Measurements from ENCODE around the gene NENF. TPM values are rescaled to one million over a fixed set of nuclear protein-coding genes. Genes with fewer than 3 reads are reported as not detected.

Gene NENF
- polyA plus RNA-seq, 1 of the 3 experiments (the other 2 are of a cell fraction), result 78.7 TPM

DNA sequence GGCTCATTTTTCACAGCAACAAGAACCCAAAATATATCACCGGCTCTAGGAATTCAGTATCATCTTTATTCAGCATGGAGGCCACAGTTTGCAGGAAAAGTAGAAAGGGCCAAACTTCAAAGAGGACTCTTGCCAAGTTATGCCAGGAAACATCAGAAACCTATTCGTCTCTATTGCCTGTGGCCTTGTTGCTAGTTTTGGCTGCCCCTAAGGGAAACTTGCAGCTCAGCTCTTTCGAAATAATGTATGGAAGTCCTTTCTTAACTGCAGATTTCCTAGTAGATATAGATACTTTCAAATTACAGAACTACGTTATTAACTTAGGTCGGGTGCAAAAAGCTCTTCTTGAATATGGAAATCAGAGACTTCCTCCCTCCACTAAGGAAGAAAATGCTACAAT lies 4.2 kb upstream of the NENF start:
- Histone ChIP-seq H3K79me2 (ENCODE audit: insufficient read depth) (peaks cover 5% of the 10 kb centered on the region; the same call in 1 of the 2 replicates), H3K9me2 (no peaks in the 10 kb centered on the region), H3K9ac (no peak overlapping the region), H2AFZ (ENCODE audit: low read depth) (no peak overlapping the region), H3K4me1 (ENCODE audit: control insufficient read depth in 1 of 2, insufficient read depth in 2 of 2, low read depth in 1 of 2, low read length in 1 of 2) (peaks cover 0 to 5% of the 10 kb centered on the region in 2 experiments; a peak in 1 of 4 replicates), H3K36me3 (replicated peaks in 1 of 2; ENCODE audit: control insufficient read depth in 1 of 2, insufficient read depth in 2 of 2, low read length in 1 of 2) (no peaks in the 10 kb centered on the region), H3K9me3 (no peaks in the 10 kb centered on the region), H3K27me3 (ENCODE audit: insufficient read depth) (no peaks in the 10 kb centered on the region), H4K20me1 (ENCODE audit: insufficient read depth) (no peaks in the 10 kb centered on the region), H3K4me3 (ENCODE audit: low read depth in 2 of 2, low read length in 1 of 2) (no peak overlapping the region), H3K4me2 (no peak overlapping the region), H3F3A (replicated peaks; ENCODE audit: insufficient read depth) (peaks cover 3% of the 10 kb centered on the region), H3K27ac (ENCODE audit: low read depth in 2 of 2, low read length in 1 of 2) (no peak overlapping the region)
- TF ChIP-seq RFX5 (IDR thresholded peaks at IDR 0.05; ENCODE audit: low read length), result no peak
- TF ChIP-seq NFIC (IDR thresholded peaks at IDR 0.05; ENCODE audit: borderline replicate concordance), result no peak
- TF ChIP-seq TCF12 (IDR thresholded peaks at IDR 0.05), result no peak
- TF ChIP-seq, protein P1, sequence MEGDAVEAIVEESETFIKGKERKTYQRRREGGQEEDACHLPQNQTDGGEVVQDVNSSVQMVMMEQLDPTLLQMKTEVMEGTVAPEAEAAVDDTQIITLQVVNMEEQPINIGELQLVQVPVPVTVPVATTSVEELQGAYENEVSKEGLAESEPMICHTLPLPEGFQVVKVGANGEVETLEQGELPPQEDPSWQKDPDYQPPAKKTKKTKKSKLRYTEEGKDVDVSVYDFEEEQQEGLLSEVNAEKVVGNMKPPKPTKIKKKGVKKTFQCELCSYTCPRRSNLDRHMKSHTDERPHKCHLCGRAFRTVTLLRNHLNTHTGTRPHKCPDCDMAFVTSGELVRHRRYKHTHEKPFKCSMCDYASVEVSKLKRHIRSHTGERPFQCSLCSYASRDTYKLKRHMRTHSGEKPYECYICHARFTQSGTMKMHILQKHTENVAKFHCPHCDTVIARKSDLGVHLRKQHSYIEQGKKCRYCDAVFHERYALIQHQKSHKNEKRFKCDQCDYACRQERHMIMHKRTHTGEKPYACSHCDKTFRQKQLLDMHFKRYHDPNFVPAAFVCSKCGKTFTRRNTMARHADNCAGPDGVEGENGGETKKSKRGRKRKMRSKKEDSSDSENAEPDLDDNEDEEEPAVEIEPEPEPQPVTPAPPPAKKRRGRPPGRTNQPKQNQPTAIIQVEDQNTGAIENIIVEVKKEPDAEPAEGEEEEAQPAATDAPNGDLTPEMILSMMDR (IDR thresholded peaks at IDR 0.05), result no peak
- TF ChIP-seq YY1 (IDR thresholded peaks at IDR 0.05; ENCODE audit: low read depth), result no peak
- no peak for TF ChIP-seq ELF1 (IDR thresholded peaks at IDR 0.05)
- no peak for TF ChIP-seq GATA2 (CRISPR knock-in tag; IDR thresholded peaks at IDR 0.05)
- TF ChIP-seq EZH2phosphoT487 (IDR thresholded peaks at IDR 0.05; ENCODE audit: borderline replicate concordance, low read depth), result no peak
- no peak for TF ChIP-seq JUND (IDR thresholded peaks at IDR 0.05)
- no peak for TF ChIP-seq NRF1 (IDR thresholded peaks at IDR 0.05; ENCODE audit: low read depth, low read length)
- no peak for TF ChIP-seq TAF1 (IDR thresholded peaks at IDR 0.05; ENCODE audit: borderline replicate concordance, low read depth, low read length)
- ChIA-PET POLR2A (interaction anchor here (0.6 kb wide), 1 partner anchor 366 kb away, joined by 3 read pairs; no protein-coding TSS in a partner anchor), CTCF (interaction anchor here (1.9 kb wide), 1 partner anchor 27 kb away, joined by 10 read pairs; no protein-coding TSS in a partner anchor)
- DNase-seq, result no peak
- WGBS (ENCODE audit: low lambda C conversion rate), result 81% methylated on average over 5 of the region's 5 CpGs

DNA sequence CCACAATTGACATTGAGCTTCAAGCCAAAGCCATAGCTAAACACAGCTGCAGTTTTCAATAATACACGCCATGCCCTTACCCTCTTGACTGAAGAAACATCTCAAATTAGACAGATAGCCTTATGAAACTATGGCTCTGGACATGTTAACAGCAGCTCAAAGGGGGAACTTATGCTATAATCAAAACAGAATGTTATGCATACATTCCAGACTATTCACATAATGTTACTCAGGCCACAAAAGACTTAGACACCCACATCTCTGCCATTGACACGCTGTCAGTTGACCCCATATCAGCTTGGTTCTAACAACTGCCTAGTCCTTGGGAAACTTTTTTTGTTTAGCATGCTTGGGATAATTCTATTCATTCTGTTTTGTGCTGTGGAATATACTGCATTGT lies 2.3 kb upstream of the NENF start:
- H4K20me1 ChIP-seq (ENCODE audit: insufficient read depth), result no peaks in the 10 kb centered on the region
- no peak overlapping the region for H3K27ac ChIP-seq (ENCODE audit: low read depth in 2 of 2, low read length in 1 of 2)
- H3K4me1 ChIP-seq (ENCODE audit: control insufficient read depth in 1 of 2, insufficient read depth in 2 of 2, low read depth in 1 of 2, low read length in 1 of 2), result peaks cover 0 to 14% of the 10 kb centered on the region in 2 experiments; a peak in 1 of 4 replicates
- 87% methylated on average over 2 of the region's 2 CpGs for WGBS (ENCODE audit: low lambda C conversion rate)
- no peaks in the 10 kb centered on the region for H3K36me3 ChIP-seq (replicated peaks in 1 of 2; ENCODE audit: control insufficient read depth in 1 of 2, insufficient read depth in 2 of 2, low read length in 1 of 2)
- POLR2A ChIA-PET, result no interaction called here
- peaks cover 3% of the 10 kb centered on the region for H3F3A ChIP-seq (replicated peaks; ENCODE audit: insufficient read depth)
- CTCF ChIA-PET, result interaction anchor here (0.7 to 2.0 kb wide), 2 partner anchors 25 to 780 kb away, joined by 3 to 17 read pairs; no protein-coding TSS in a partner anchor
- no peaks in the 10 kb centered on the region for H3K9me3 ChIP-seq
- H3K4me3 ChIP-seq (ENCODE audit: low read depth in 2 of 2, low read length in 1 of 2), result no peak overlapping the region
- no peaks in the 10 kb centered on the region for H3K27me3 ChIP-seq (ENCODE audit: insufficient read depth)
- no peak overlapping the region for H2AFZ ChIP-seq (ENCODE audit: low read depth)
- H3K9ac ChIP-seq, result no peak overlapping the region
- H3K79me2 ChIP-seq (ENCODE audit: insufficient read depth), result peaks cover 8% of the 10 kb centered on the region
- no peak overlapping the region for H3K4me2 ChIP-seq
- H3K9me2 ChIP-seq, result no peaks in the 10 kb centered on the region
- no peak for TF ChIP-seq SIN3A (IDR thresholded peaks at IDR 0.05; ENCODE audit: borderline replicate concordance, low read depth, low read length)
- no peak for TF ChIP-seq RCOR1 (IDR thresholded peaks at IDR 0.05; ENCODE audit: low read length)
- TF ChIP-seq NFIC (IDR thresholded peaks at IDR 0.05; ENCODE audit: borderline replicate concordance), result no peak
- TF ChIP-seq YY1 (IDR thresholded peaks at IDR 0.05; ENCODE audit: low read depth), result no peak
- no peak for TF ChIP-seq GABPA (IDR thresholded peaks at IDR 0.05; ENCODE audit: low read depth)
- TF ChIP-seq RFX5 (IDR thresholded peaks at IDR 0.05; ENCODE audit: low read length), result no peak
- TF ChIP-seq NRF1 (IDR thresholded peaks at IDR 0.05; ENCODE audit: low read depth, low read length), result no peak
- TF ChIP-seq FOSL2 (IDR thresholded peaks at IDR 0.05; ENCODE audit: borderline replicate concordance, low read depth), result no peak
- no peak for TF ChIP-seq EZH2phosphoT487 (IDR thresholded peaks at IDR 0.05; ENCODE audit: borderline replicate concordance, low read depth)
- TF ChIP-seq, protein P2, sequence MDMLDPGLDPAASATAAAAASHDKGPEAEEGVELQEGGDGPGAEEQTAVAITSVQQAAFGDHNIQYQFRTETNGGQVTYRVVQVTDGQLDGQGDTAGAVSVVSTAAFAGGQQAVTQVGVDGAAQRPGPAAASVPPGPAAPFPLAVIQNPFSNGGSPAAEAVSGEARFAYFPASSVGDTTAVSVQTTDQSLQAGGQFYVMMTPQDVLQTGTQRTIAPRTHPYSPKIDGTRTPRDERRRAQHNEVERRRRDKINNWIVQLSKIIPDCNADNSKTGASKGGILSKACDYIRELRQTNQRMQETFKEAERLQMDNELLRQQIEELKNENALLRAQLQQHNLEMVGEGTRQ (IDR thresholded peaks at IDR 0.05; ENCODE audit: borderline replicate concordance, low read depth, low read length), result no peak
- TF ChIP-seq, protein P3, sequence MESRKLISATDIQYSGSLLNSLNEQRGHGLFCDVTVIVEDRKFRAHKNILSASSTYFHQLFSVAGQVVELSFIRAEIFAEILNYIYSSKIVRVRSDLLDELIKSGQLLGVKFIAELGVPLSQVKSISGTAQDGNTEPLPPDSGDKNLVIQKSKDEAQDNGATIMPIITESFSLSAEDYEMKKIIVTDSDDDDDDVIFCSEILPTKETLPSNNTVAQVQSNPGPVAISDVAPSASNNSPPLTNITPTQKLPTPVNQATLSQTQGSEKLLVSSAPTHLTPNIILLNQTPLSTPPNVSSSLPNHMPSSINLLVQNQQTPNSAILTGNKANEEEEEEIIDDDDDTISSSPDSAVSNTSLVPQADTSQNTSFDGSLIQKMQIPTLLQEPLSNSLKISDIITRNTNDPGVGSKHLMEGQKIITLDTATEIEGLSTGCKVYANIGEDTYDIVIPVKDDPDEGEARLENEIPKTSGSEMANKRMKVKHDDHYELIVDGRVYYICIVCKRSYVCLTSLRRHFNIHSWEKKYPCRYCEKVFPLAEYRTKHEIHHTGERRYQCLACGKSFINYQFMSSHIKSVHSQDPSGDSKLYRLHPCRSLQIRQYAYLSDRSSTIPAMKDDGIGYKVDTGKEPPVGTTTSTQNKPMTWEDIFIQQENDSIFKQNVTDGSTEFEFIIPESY (IDR thresholded peaks at IDR 0.05; ENCODE audit: borderline replicate concordance, low read depth), result no peak
- TF ChIP-seq FOXM1 (IDR thresholded peaks at IDR 0.05; ENCODE audit: low read depth), result no peak
- TF ChIP-seq CHD2 (IDR thresholded peaks at IDR 0.05; ENCODE audit: low read length, partially characterized antibody), result no peak
- TF ChIP-seq RAD21 (IDR thresholded peaks at IDR 0.05; ENCODE audit: low read length), result no peak
- no peak for TF ChIP-seq MEF2A (IDR thresholded peaks at IDR 0.05; ENCODE audit: borderline replicate concordance, low read depth)
- TF ChIP-seq, protein P4, sequence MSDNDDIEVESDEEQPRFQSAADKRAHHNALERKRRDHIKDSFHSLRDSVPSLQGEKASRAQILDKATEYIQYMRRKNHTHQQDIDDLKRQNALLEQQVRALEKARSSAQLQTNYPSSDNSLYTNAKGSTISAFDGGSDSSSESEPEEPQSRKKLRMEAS (IDR thresholded peaks at IDR 0.05; ENCODE audit: low read depth), result no peak
- TF ChIP-seq, protein P5, sequence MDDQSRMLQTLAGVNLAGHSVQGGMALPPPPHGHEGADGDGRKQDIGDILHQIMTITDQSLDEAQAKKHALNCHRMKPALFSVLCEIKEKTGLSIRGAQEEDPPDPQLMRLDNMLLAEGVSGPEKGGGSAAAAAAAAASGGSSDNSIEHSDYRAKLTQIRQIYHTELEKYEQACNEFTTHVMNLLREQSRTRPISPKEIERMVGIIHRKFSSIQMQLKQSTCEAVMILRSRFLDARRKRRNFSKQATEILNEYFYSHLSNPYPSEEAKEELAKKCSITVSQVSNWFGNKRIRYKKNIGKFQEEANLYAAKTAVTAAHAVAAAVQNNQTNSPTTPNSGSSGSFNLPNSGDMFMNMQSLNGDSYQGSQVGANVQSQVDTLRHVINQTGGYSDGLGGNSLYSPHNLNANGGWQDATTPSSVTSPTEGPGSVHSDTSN (IDR thresholded peaks at IDR 0.05), result no peak
- DNase-seq, result no peak

Data from SK-N-SH (cell line).